NCI-H187 treated with DMSO at 0.1 percent for 48 hours (cell line): ENCODE results near the gene SLC38A9.

ENCODE experiments used
- DNase-seq: peaks from one replicate; lab custom pipeline; 2025; lab: John Stamatoyannopoulos, UW

The SLC38A9 gene

DNA sequence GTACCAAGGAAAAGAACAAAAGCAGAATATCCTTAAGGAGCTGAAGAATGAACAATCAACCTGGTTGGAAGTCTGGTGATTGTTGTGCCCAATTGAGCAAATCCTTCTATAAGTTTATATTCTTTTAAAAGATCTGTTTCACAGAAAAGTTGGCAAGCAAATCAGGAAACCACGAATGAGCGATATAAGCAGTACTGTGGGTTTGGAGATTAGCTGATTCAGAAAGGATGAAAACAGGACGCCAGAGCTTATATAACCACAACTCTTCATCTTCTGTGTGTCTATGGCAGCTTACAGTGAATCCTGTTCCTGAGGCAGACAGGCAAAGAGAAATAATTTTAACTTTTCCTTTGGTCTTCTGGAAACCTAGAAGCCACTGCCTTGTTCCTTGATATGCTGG lies 61.7 kb downstream of the SLC38A9 start:
- DNase-seq: no peak

DNA sequence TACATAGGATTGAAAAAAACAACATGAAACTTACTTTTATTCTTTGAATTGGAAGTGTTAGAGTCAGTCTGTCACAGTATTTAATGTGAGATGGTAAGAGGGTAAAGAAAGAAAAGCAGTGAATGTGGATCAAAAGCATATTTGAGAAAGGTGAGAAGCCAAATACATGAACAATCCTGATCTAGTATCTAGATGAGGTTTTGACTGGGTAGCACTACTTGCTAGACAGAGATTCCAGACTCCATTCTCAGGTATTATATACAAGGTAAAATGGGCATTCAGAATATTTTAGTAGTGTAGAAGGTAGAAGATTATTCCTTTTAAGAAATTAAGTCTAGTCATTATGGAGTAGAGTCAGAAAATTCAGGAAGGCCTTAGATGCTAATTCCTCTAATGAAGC lies 62.2 kb downstream of the SLC38A9 start:
- DNase-seq: no peak

- no peak for DNase-seq
Measured at GRCh38 chr5:55645304-55645703, 66.8 kb downstream of the SLC38A9 start.

DNA sequence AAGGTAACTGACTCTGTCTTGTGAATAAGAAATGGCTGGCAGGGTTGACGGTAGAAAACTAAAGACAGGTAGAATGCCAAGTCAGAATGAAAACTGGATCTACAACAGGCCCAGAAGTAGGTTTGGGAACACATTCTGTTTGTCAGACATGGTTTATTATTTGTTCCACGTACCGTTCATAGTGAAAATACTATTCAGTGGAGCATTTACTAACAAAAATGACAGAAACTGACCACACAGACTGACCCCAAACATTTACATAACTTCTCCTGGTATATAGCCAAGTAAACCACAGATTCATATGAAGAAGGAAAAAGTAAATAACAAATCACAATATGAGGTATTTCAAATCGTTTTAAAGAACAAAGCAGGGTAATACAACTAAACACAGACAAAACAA lies 73.7 kb downstream of the SLC38A9 start:
- DNase-seq: no peak

GRCh38 chr5:55638051-55638450 lies 74.1 kb downstream of the SLC38A9 start:
- DNase-seq: no peak

DNA sequence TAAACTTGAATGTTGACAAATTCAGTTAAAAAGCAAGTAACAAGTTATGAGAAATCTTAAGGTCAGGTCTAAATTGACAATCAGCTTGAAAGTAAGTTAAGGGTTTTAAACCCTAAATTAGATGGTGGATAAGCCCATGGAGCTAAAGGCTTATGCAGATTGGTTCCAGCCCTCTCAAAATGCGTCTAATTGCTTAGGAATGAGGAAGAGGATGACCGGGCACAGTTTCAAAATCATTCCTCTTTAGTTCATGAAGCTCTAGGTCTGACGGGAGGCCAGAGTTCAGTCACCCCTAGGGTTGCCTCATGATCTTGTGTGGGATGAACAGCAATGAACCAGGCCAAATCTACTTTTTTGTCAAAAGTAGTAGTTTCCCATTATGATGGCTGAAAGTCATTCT lies 75.4 kb downstream of the SLC38A9 start:
- no peak for DNase-seq

DNA sequence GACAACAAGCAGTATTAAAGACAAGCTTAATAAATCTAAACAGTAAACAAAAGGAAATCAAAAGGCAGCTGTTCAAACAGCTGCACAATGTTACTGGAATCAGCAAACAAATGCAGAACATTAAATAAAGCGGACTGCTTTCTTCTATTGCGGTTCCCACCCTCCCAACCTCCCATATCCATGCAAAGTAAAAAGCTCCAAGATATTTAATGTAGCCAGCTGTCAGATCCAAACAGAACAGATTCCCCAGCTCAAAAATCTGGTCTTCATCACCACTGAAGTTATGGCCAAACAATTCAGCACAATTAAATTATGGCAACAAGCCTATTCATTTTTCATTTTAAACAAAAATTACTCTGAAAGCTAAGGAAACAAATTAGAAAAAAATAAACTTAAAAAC lies 75.9 kb downstream of the SLC38A9 start:
- no peak for DNase-seq

GRCh38 chr5:55634866-55635265 lies 77.3 kb downstream of the SLC38A9 start:
- DNase-seq: no peak

GRCh38 chr5:55634209-55634805 lies 77.8 kb downstream of the SLC38A9 start:
- DNase-seq: no peak

DNA sequence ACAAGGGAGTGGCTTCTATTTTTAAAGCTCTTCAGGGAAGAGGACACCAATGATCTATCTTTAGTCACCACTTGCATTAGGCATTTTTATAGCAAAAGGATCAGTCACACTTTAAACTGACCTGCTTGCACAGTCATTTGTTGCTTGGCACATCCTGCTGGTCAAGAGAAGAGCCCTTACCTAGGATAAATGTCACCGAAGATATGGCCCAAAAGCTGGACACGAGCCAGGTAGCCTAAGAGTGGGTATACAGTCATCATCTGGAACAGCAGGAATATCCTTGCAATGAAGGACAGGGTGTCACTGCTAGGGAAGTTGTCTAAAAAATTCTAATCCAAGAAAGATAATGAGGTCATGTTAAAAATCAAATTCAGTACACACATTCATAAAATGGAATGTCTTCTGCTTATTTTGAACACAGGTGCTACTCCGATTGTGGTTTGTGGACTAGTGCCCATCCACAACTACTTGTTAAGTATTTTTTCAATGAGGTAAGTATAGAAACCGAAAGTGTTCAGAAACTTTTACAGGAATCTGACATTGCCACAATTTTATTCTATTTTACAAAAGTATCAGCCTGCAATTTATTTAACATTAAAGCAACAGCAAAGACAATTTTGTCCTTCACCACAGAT lies 78.4 kb downstream of the SLC38A9 start:
- no peak for DNase-seq

GRCh38 chr5:55629815-55630214 lies 82.3 kb downstream of the SLC38A9 start:
- DNase-seq: no peak

GRCh38 chr5:55626790-55627189 lies 85.3 kb downstream of the SLC38A9 start:
- DNase-seq: no peak

DNA sequence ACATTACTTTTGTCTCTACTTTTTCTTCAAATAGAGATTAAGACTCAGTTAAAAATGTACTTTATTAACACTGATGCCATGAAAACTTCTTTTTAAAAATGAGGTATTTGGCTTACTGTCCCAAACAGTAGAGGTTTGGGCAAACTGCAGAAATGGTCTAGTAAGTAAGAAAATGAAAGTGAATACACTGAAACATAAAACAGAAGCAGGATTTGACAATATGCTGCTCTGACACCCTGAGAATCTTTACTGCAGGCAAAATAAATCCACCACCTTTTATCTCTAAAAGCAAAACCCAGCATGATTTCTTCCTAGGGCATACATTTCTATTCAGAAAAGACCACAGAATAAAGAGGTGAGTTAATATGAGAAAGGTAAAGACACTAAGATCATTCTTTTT lies 86.2 kb downstream of the SLC38A9 start:
- DNase-seq: no peak

GRCh38 chr5:55625589-55625909 lies 86.6 kb downstream of the SLC38A9 start:
- no peak for DNase-seq

DNA sequence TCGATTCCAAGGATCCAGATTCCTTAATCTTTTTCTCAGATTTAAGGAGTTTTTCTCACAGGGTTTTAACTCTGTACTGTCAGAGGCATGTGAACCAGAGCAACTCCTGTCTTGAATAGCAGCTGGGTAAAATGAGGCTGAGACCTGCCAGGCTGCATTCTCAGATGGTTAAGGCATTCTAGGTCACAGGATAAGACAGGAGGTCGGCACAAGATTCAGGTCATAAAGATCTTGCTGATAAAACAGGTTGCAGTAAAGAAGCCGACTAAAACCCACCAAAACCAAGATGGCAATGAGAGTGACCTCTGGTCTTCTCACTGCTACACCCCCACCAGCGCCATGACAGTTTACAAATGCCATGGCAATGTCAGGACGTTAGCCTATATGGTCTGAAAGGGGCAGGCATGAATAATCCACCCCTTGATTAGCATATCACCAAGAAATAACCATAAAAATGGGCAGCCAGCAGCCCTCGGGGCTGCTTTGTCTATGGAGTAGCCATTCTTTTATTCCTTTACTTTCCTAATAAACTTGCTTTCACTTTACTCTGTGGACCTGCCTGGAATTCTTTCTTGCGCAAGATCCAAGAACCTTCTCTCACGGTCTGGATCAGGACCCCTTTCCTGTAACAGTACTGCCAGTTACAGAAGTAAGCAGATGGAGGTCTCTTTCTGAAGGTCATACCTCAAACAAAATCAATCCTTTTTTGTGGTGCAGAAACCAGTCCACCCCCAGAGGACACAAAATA lies 87.1 kb downstream of the SLC38A9 start:
- no peak for DNase-seq

DNA sequence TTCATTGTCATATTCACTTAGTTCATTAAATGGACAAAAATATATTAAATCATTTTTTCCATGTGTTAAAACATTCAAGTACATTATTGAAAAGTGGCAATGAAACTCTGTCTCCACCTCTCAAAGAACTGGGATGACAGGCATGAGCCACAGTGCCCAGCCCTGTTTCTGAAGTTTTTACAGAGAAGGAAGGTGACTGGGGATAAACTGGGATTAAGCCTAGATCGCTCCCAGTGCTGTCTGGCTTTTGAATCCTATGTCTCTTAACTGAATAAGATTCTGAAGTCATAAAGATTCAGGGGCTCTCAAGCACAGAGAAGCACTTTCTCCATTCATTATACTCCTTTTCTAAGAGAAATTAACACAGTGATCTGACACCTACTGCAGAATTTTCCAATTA lies 88.3 kb downstream of the SLC38A9 start:
- DNase-seq: no peak

DNA sequence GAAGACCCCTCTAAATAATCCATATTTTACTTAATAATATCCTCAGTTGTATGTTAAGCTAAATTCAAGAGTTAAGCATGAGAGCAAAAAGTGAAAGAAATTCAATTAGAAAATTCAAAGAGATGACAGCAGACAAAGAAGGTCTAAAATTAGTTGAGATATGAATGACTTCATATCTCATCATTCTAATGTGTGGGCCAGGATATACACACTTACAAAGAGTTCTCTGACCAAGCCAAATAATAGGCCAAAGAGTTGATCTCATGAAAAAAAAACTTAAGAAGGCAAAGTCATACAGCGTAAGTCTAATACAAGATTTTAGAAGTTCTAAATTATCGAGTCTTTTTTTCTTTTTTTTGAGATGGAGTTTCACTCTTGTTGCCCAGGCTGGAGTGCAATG lies 89.7 kb downstream of the SLC38A9 start:
- DNase-seq: no peak

DNA sequence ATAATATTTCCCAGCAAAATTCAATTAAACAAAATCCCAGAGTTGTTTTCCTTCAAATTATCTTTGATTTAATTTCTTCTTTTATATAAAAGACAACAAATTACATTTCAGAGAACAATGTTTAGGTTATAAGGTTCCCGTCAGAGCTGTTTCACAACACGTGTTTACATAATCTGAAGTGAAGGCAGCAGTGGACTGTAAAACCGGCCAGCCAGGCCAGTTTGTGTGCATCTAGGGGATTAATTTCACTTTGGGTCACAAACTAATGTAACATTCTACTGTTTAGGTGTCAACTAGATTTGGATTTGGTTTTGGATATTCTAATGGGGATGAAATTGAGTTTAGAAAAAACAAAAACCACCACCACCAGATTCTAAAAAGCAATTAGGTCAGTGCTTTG lies 90.9 kb downstream of the SLC38A9 start:
- DNase-seq: no peak

GRCh38 chr5:55620766-55621160 lies 91.4 kb downstream of the SLC38A9 start:
- DNase-seq: no peak

GRCh38 chr5:55620009-55620765 lies 91.9 kb downstream of the SLC38A9 start:
- no peak for DNase-seq

- DNase-seq: no peak
Measured at GRCh38 chr5:55618318-55618717, 93.8 kb downstream of the SLC38A9 start.

- DNase-seq: no peak
Measured at GRCh38 chr5:55613112-55613868, 98.8 kb downstream of the SLC38A9 start.
